Activated CD4-positive, alpha-beta T cell treated with anti-CD3 and anti-CD28 coated beads for 36 hours (primary cell): ENCODE data around the gene COCH. TPM values are rescaled to one million over a fixed set of nuclear protein-coding genes. Genes with fewer than 3 reads are reported as not detected.
"Not testable (repeated sequence)": the region's sequence is repeated elsewhere in the genome, so short reads cannot be mapped to it uniquely, and the experiment has no call there.

Source experiments
- ATAC-seq: fragments of 200-7000 bp; cut with Tn5 transposase; one replicate; pipeline ENCODE4 v1.10.0; 2021; ENCODE audit warnings: mild to moderate bottlenecking, moderate library complexity
- CTCF ChIA-PET: fragments of 350-600 bp; sonication (Branson Sonifier 250); formaldehyde crosslinking; loops from one replicate; lab custom pipeline; 2021; ENCODE audit warnings: antibody characterized with exemption; lab: Charles Lee
- POLR2A ChIA-PET: fragments of 350-600 bp; sonication (Branson Sonifier 250); formaldehyde crosslinking; loops from one replicate; lab custom pipeline; 2021; ENCODE audit warnings: antibody characterized with exemption, inconsistent platforms; lab: Charles Lee
- DNase-seq: peaks from one replicate; pipeline ENCODE4 v3.0.0-alpha.2; 2020
- H3K27ac Mint-ChIP-seq: one replicate; pipeline ENCODE4 v1.8.0; 2021; ENCODE audit warnings: mixed read lengths
- H3K27me3 Mint-ChIP-seq: one replicate; pipeline ENCODE4 v1.8.0; 2021; ENCODE audit warnings: mixed read lengths
- H3K36me3 Mint-ChIP-seq: one replicate; pipeline ENCODE4 v1.8.0; 2021; ENCODE audit warnings: low read depth, mixed read lengths
- H3K4me1 Mint-ChIP-seq: one replicate; pipeline ENCODE4 v1.8.0; 2021; ENCODE audit warnings: mixed read lengths
- H3K4me3 Mint-ChIP-seq: one replicate; pipeline ENCODE4 v1.8.0; 2021; ENCODE audit warnings: mild to moderate bottlenecking, moderate library complexity, mixed read lengths
- H3K9me3 Mint-ChIP-seq: one replicate; pipeline ENCODE4 v1.8.0; 2021; ENCODE audit warnings: low read depth, mixed read lengths
- intact Hi-C, 2 experiments: fragments of 100-400 bp; cut with DNase I in 1 of 2; cut with micrococcal nuclease in 1 of 2; formaldehyde crosslinking; loops; one replicate each; pipeline versions ENCODE4 v1.14.2 to v1.15.1; 2022 to 2024; cut with DNase I, micrococcal nuclease
- total RNA-seq, 2 experiments: library from RNA; stranded (reverse); gene quantifications; one replicate each; pipeline ENCODE4 v1.2.3, GENCODE V29; 2021

COCH gene
- total RNA-seq, 2 experiments from 2014 or later, result 0.94 to 1.1 TPM

DNA sequence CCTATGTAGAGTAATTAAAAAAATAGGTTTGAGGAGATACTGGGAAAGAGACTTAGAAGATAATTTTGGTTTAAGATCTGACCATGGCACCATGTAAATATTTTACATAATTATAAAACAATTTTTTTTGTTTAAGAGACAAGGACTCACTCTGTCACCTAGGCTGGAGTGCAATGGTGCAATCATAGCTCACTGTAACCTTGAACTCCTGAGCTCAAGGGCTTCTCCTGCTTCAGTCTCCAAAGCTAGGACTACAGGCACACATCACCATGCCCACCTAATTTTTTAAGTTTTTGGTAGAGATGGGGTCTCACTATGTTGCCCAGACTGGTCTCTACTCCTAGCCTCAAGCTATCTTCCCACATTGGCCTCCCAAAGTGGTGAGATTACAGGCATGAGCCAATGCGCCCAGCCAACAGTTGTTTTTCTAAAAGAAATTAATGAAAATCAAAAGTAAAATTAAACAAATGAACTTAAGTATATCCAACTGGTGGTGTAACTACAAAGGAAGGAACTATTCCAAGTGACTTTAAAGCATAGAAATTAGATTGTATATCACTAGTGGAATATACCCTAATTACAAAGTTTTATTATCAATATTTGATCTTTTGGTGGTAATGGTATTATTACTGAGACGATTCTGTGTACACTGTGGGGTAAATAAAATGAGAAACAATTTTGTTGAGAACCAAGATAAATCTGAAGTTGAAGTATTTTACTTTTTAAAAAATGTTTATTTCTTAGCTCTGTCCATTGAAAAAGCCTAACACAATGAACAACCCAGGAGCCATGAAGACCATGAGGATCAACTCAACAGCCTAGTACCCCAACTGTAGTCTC is 29.1 kb downstream of the COCH start:
- no peak for ATAC-seq
- intact Hi-C loops, result no loop called here
- ChIA-PET POLR2A (no interaction called here), CTCF (interaction anchor here (0.6 to 0.9 kb wide), 2 partner anchors 230 to 247 kb away, joined by 3 to 4 read pairs; no protein-coding TSS in a partner anchor)
- Mint-ChIP-seq H3K9me3 (no peaks in the 10 kb centered on the region), H3K4me3 (no peak overlapping the region), H3K36me3 (peaks cover 26% of the 10 kb centered on the region), H3K4me1 (no peaks in the 10 kb centered on the region), H3K27ac (no peak overlapping the region), H3K27me3 (no peaks in the 10 kb centered on the region)
- no peak for DNase-seq

DNA sequence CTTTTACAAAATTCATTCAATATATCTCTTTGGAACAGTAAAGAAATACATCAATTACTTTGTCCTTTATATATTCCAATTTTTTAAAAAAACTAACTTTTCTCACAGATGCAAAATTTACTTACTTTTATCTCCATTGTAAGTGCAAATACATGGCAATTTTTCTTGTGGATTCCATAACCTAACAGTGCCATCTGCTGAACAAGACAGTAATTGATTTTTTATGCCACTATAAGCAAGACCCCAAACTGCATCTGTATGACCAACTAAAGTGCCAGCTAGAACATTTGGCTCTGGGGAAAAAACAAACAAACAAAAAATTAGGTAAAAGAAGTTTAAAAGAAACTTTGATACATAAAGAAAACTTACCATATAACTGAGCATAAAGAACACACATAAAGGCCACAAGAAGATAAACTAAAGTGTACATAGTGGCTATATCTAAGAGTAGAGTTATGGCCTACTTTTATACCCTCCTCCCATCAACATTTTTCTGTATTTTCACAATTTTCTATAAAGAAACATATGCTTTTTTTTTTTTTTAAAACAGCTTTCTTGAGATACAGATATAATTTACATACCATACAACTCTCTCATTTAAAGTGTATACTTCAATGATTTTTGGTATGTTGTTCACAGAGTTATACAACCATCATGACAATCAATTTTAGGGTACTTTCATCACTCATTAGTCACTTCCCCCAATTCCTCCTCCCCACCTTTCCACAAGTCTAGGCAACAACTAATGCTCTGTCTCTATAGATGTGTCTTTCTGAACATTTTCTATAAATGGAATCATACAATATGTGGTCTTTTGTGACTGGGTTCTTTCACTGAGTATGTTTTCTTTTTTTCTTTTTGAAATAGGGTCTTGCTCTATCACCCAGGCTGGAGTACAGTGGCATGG is 32.6 kb downstream of the COCH start:
- CTCF ChIA-PET, result interaction anchor here (2.3 kb wide), 1 partner anchor 8 kb away, joined by 7 read pairs; no protein-coding TSS in a partner anchor
- H3K9me3 Mint-ChIP-seq, result no peaks in the 10 kb centered on the region

DNA sequence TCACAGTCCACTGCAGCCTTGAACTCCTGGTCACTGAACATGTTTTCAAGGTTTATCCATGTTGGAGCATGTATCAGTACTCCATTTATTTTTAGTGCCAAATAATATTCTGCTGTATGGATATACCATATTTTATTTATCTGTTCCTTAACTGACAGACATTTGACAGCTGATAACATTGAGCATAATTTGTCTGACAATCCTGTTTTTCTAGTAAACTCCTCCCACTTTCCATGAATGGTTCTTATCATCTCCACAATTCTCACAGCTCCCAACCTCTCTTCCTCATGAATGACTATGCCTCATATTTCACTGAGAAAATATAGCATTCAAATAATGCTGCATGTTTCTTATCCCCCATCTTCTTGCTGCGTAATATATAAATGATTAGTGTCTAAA is 33.3 kb downstream of the COCH start:
- H3K9me3 Mint-ChIP-seq, result no peaks in the 10 kb centered on the region
- ATAC-seq (no peak), DNase-seq (no peak)
- no peak overlapping the region for H3K4me3 Mint-ChIP-seq
- H3K27me3 Mint-ChIP-seq, result no peaks in the 10 kb centered on the region
- H3K27ac Mint-ChIP-seq, result no peak overlapping the region
- peaks cover 22% of the 10 kb centered on the region for H3K36me3 Mint-ChIP-seq
- ChIA-PET CTCF (interaction anchor here (2.3 kb wide), 1 partner anchor 7 kb away, joined by 7 read pairs; no protein-coding TSS in a partner anchor), POLR2A (no interaction called here)
- intact Hi-C loops, result no loop called here
- H3K4me1 Mint-ChIP-seq, result no peaks in the 10 kb centered on the region

More for the DNA sequence above, 32.6 kb downstream of the COCH start:
- POLR2A ChIA-PET, result no interaction called here
- intact Hi-C loops, result loop anchor here in 1 of 2 experiments (1.0 kb wide), 1 partner anchor 251 kb away; no protein-coding TSS in a partner anchor
- Mint-ChIP-seq H3K36me3 (peaks cover 23% of the 10 kb centered on the region), H3K4me3 (no peak overlapping the region), H3K27me3 (no peaks in the 10 kb centered on the region), H3K4me1 (no peaks in the 10 kb centered on the region), H3K27ac (no peak overlapping the region)
- DNase-seq (no peak), ATAC-seq (no peak)

DNA sequence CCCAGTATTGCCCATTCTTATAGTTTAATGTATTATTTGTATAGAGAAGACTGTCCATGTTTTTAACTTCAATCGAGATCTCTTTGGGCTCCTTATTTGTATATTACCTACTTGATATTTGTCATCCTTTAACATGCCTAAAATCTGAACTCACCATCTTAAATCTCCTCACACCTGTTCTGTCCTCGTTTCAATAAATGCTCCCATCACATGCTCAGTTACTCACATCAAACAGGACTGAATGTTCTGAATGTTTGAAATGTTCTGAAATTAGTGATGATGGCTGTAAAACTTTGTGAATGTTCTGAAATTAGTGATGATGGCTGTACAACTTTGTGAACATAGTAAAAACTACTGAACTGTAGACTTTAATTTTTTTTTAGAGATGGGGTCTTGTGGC is 34.5 kb downstream of the COCH start:
- CTCF ChIA-PET, result no interaction called here
- H3K27ac Mint-ChIP-seq, result no peak overlapping the region
- no peaks in the 10 kb centered on the region for H3K9me3 Mint-ChIP-seq
- POLR2A ChIA-PET, result no interaction called here
- no peak overlapping the region for H3K4me3 Mint-ChIP-seq
- H3K4me1 Mint-ChIP-seq, result no peaks in the 10 kb centered on the region
- peaks cover 22% of the 10 kb centered on the region for H3K36me3 Mint-ChIP-seq
- DNase-seq (no peak), ATAC-seq (no peak)
- intact Hi-C loops, result no loop called here
- no peaks in the 10 kb centered on the region for H3K27me3 Mint-ChIP-seq

DNA sequence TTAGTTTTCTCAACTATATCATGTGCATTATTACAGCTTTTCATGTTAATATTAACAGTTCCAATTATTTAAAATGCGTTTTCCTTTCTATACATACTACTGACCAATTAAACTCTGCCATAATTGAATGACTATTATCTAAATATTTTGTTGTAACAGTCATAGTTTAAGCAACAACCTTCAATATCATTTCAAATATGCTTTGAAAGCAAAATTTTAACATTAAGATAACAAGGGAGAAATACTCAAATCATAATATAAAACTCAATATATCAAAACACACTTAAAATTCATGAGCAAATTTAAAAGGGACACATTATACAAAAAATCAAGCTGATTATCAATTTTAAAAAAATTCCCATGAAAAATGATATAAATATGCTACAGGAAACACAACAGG is 40.5 kb downstream of the COCH start:
- Mint-ChIP-seq H3K9me3 (no peaks in the 10 kb centered on the region), H3K36me3 (peaks cover 18% of the 10 kb centered on the region), H3K4me1 (peaks cover 4% of the 10 kb centered on the region), H3K27ac (no peak overlapping the region), H3K27me3 (no peaks in the 10 kb centered on the region), H3K4me3 (no peak overlapping the region)
- ChIA-PET CTCF (interaction anchor here (0.5 to 2.0 kb wide), 4 partner anchors 8 to 394 kb away, joined by 3 to 7 read pairs (median 4); no protein-coding TSS in a partner anchor), POLR2A (no interaction called here)
- no peak for ATAC-seq
- no peak for DNase-seq
- intact Hi-C loops, result no loop called here

DNA sequence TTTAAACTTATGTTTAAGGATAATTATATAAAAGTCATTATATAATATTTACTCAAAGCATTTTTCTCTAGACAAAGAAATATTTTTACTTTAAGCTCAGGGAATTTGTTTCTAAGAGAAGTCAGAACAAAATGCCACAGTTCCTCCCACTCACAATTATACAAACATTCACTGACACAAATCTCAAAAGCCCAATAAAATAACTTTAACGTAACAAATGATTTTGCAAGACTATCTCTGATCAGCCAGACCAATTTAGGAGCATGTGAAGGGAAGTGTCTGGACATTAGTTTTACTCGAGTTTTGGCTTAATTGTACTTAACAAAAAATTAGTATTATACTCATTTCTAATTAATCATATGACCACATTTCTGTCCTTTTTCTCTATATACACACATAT is 41.2 kb downstream of the COCH start:
- H3K9me3 Mint-ChIP-seq, result no peaks in the 10 kb centered on the region
- DNase-seq (no peak), ATAC-seq (no peak)
- H3K36me3 Mint-ChIP-seq, result peaks cover 23% of the 10 kb centered on the region
- H3K27me3 Mint-ChIP-seq, result no peaks in the 10 kb centered on the region
- H3K27ac Mint-ChIP-seq, result no peak overlapping the region
- no peak overlapping the region for H3K4me3 Mint-ChIP-seq
- ChIA-PET POLR2A (no interaction called here), CTCF (interaction anchor here (0.6 to 2.0 kb wide), 5 partner anchors 8 to 29 kb away, joined by 3 to 7 read pairs (median 5); no protein-coding TSS in a partner anchor)
- H3K4me1 Mint-ChIP-seq, result peaks cover 4% of the 10 kb centered on the region
- intact Hi-C loops, result no loop called here

DNA sequence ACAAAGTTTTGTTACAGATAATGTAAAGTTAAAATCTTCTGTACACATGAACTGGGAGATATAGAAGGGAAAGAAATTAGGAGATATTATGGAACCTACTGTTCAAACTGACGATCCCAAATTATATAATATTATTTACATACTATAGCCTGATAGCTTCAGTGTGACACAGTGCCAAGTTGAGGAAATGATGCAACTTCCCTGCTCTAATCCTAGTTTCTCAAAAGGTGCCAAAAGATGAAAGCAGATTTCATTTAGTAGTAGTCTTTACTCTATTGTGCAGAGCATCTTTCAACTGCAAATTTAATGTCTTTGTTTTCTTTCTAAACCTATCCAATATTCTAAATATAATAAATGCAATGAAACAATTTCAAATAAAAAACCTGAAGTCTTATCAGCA is 46.9 kb downstream of the COCH start:
- intact Hi-C loops, result no loop called here
- H3K36me3 Mint-ChIP-seq, result peaks cover 25% of the 10 kb centered on the region
- no peak overlapping the region for H3K27ac Mint-ChIP-seq
- ChIA-PET POLR2A (no interaction called here), CTCF (interaction anchor here (1.3 kb wide), 1 partner anchor 11 kb away, joined by 3 read pairs; no protein-coding TSS in a partner anchor)
- no peaks in the 10 kb centered on the region for H3K9me3 Mint-ChIP-seq
- no peaks in the 10 kb centered on the region for H3K27me3 Mint-ChIP-seq
- peaks cover 12% of the 10 kb centered on the region for H3K4me1 Mint-ChIP-seq
- H3K4me3 Mint-ChIP-seq, result no peak overlapping the region
- DNase-seq (no peak), ATAC-seq (no peak)

DNA sequence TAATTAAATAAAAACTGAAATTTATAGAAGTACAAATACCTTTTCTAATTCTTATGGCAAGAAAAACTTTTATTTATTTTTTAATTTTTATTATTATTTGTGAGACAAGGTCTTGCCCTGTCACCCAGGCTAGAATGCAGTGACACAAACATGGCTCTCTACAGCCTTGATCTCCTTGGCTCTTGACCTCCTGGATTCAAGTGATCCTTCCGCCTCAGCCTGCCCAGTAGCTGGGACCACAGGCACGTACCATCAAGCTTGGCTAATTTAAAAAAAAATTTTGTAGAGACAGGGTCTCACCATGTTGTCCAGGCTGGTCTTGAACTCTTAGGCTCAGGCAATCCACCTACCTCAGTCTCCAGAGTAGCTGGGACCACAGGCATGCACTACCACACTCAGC is 47.4 kb downstream of the COCH start:
- ChIA-PET POLR2A (no interaction called here), CTCF (no interaction called here)
- DNase-seq (no peak), ATAC-seq (no peak)
- Mint-ChIP-seq H3K27me3 (no peaks in the 10 kb centered on the region), H3K4me3 (no peak overlapping the region), H3K36me3 (peaks cover 25% of the 10 kb centered on the region), H3K4me1 (peaks cover 12% of the 10 kb centered on the region), H3K27ac (no peak overlapping the region), H3K9me3 (no peaks in the 10 kb centered on the region)
- intact Hi-C loops, result no loop called here

DNA sequence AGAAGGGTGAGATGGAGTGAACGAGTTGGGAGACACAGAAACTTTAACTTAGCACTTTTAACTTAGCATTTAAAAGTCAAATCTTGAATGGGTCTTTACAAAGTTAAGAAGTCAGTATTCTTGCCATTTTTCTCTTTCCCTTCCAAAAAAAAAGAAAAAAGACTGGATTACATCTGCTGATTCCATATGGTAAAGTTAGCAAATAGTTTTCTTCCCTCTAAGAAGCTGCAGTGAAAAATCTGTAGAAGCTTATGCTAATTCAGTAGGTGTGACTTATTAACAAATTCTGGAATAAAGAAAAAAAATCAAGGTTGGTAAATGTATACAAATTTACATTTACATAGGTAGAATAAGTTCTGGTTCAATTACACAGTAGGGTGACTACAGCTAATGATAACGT is 50.9 kb downstream of the COCH start:
- ChIA-PET CTCF (interaction anchor here (0.7 kb wide), 1 partner anchor 25 kb away, joined by 3 read pairs; no protein-coding TSS in a partner anchor), POLR2A (interaction anchor here (0.6 kb wide), 1 partner anchor 175 kb away, joined by 3 read pairs; no protein-coding TSS in a partner anchor)
- H3K4me1 Mint-ChIP-seq, result peaks cover 16% of the 10 kb centered on the region
- H3K9me3 Mint-ChIP-seq, result no peaks in the 10 kb centered on the region
- intact Hi-C loops, result no loop called here
- no peak overlapping the region for H3K27ac Mint-ChIP-seq
- H3K27me3 Mint-ChIP-seq, result no peaks in the 10 kb centered on the region
- ATAC-seq, result no peak
- no peak for DNase-seq
- peaks cover 17% of the 10 kb centered on the region for H3K36me3 Mint-ChIP-seq
- no peak overlapping the region for H3K4me3 Mint-ChIP-seq

DNA sequence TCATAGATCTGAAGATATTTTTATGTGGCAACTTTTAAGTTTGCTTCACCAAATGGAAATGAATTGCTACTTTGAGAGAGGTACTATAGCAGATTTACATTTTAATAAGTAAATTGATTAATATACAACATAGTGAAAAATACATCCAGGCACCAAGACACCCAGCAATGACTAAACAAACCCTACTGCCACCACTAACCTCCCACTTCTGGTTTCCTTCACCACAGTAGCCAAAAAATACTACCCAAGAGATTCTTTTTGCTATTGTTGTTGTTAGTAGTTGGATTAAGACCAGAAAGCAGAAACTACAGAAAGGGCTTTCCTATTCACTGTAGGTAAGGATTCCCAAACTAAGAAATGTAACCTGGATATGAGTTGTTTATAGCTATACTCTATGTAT is 54.1 kb downstream of the COCH start:
- peaks cover 7% of the 10 kb centered on the region for H3K4me1 Mint-ChIP-seq
- ChIA-PET POLR2A (no interaction called here), CTCF (interaction anchor here (0.6 kb wide), 1 partner anchor 203 kb away, joined by 4 read pairs; no protein-coding TSS in a partner anchor)
- H3K27ac Mint-ChIP-seq, result no peak overlapping the region
- no peaks in the 10 kb centered on the region for H3K27me3 Mint-ChIP-seq
- H3K9me3 Mint-ChIP-seq, result no peaks in the 10 kb centered on the region
- H3K36me3 Mint-ChIP-seq, result peaks cover 4% of the 10 kb centered on the region
- peak; percentile 10 for DNase-seq
- intact Hi-C loops, result no loop called here
- H3K4me3 Mint-ChIP-seq, result no peak overlapping the region
- ATAC-seq, result no peak

DNA sequence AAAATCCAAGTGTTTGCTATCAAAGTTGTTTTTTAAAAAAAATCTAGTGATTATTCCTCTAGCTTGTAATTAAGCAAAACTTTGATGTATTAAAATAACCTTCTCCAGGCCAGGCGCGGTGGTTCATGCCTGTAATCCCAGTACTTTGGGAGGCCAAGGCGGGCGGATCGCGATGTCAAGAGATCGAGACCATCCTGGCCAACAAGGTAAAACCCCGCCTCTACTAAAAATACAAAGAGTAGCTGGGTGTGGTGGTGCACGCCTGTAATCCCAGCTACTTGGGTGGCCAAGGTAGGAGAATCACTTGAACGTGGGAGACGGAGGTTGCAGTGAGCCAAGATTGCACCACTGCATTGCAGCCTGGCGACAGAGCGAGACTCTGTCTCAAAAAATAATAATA is 59.6 kb downstream of the COCH start:
- ATAC-seq, result not testable (repeated sequence)

More for the DNA sequence above, 59.6 kb downstream of the COCH start:
- H3K4me1 Mint-ChIP-seq, H3K9me3 Mint-ChIP-seq, H3K27me3 Mint-ChIP-seq, H3K27ac Mint-ChIP-seq, H3K4me3 Mint-ChIP-seq, POLR2A ChIA-PET, DNase-seq, intact Hi-C loops: not testable (repeated sequence)
- CTCF ChIA-PET, result interaction anchor here (1.2 to 1.7 kb wide), 2 partner anchors 15 to 149 kb away, joined by 3 to 5 read pairs; no protein-coding TSS in a partner anchor
- peaks cover 16% of the 10 kb centered on the region for H3K36me3 Mint-ChIP-seq
